SK-N-SH (cell line): ENCODE data around the gene IGSF9B. TPM values are rescaled to one million over a fixed set of nuclear protein-coding genes. Genes with fewer than 3 reads are reported as not detected.

Experiments
- CTCF ChIA-PET: fragments of 300-600, 350-600 bp; formaldehyde crosslinking; extraction: SDS; loops from one replicate; lab custom pipeline; 2021; lab: Yijun Ruan, JAX
- POLR2A ChIA-PET: fragments of 350-600 bp; sonication (Branson Sonifier 250); formaldehyde crosslinking; extraction: SDS; loops from one replicate; lab custom pipeline; 2020; ENCODE audit warnings: antibody characterized with exemption, inconsistent platforms; lab: Yijun Ruan, JAX
- DNase-seq: peaks from one replicate; pipeline ENCODE4 v3.0.0; 2012
- H2AFZ ChIP-seq: fragments of 200-600 bp; sonication (generic); 2 replicates; pipeline ENCODE4 v1.8.1; 2016; ENCODE audit warnings: antibody characterized with exemption, mild to moderate bottlenecking, low read depth
- H3F3A ChIP-seq: fragments of 200-600 bp; sonication (generic); replicated peaks from 2 replicates; pipeline ENCODE3; 2016; ENCODE audit warnings: antibody characterized with exemption, mild to moderate bottlenecking; ENCODE audit not compliant: insufficient read depth
- H3K27ac ChIP-seq, 2 experiments: fragments of 200-500 bp in 1 of 2; fragments of 200-600 bp in 1 of 2; sonication (Bioruptor generic) in 1 of 2; sonication (generic), shearing (Covaris generic) in 1 of 2; 2 replicates each; pipeline versions ENCODE4 v1.5.1 to v1.6.1; 2014 to 2016; ENCODE audit warnings: low read depth in 2 of 2, inconsistent platforms in 1 of 2, low read length in 1 of 2, mild to moderate bottlenecking in 1 of 2, mixed read lengths in 1 of 2
- H3K27me3 ChIP-seq: fragments of 200-600 bp; sonication (generic), shearing (Covaris generic); 2 replicates; pipeline ENCODE4 v1.6.1; 2016; ENCODE audit warnings: mixed run types; ENCODE audit not compliant: insufficient read depth
- H3K36me3 ChIP-seq, 2 experiments: fragments of 200-500 bp in 1 of 2; fragments of 200-600 bp in 1 of 2; sonication (Bioruptor generic) in 1 of 2; sonication (generic) in 1 of 2; replicated peaks in 1 of 2; 2 replicates each; pipeline versions ENCODE3 to v1.5.1; 2014 to 2016; ENCODE audit warnings: low read length in 1 of 2, mild to moderate bottlenecking in 1 of 2; ENCODE audit not compliant: insufficient read depth in 2 of 2, control insufficient read depth in 1 of 2
- H3K4me1 ChIP-seq, 2 experiments: fragments of 200-500 bp in 1 of 2; fragments of 200-600 bp in 1 of 2; sonication (Bioruptor generic) in 1 of 2; sonication (generic), shearing (Covaris generic) in 1 of 2; 2 replicates each; pipeline versions ENCODE4 v1.5.1 to v1.6.1; 2014 to 2016; ENCODE audit warnings: low read depth in 1 of 2, low read length in 1 of 2, mixed run types in 1 of 2; ENCODE audit not compliant: insufficient read depth in 2 of 2, control insufficient read depth in 1 of 2
- H3K4me2 ChIP-seq: fragments of 200-600 bp; sonication (generic), shearing (Covaris generic); 2 replicates; pipeline ENCODE4 v1.6.1; 2017; ENCODE audit warnings: mixed run types
- H3K4me3 ChIP-seq, 2 experiments: fragments of 200-500 bp in 1 of 2; fragments of 200-600 bp in 1 of 2; sonication (Bioruptor generic) in 1 of 2; sonication (generic), shearing (Covaris generic) in 1 of 2; 2 replicates each; pipeline versions ENCODE4 v1.5.1 to v1.8.1; 2014 to 2016; ENCODE audit warnings: low read depth in 2 of 2, inconsistent platforms in 1 of 2, low read length in 1 of 2, mild to moderate bottlenecking in 1 of 2, mixed read lengths in 1 of 2, moderate library complexity in 1 of 2
- H3K79me2 ChIP-seq: fragments of 200-600 bp; sonication (generic); 2 replicates; pipeline ENCODE4 v1.8.1; 2017; ENCODE audit warnings: mild to moderate bottlenecking; ENCODE audit not compliant: insufficient read depth
- H3K9ac ChIP-seq: fragments of 200-600 bp; sonication (generic); 2 replicates; pipeline ENCODE4 v1.6.1; 2017; ENCODE audit warnings: mixed run types
- H3K9me2 ChIP-seq: fragments of 200-600 bp; sonication (generic); 2 replicates; pipeline ENCODE4 v1.6.1; 2017; ENCODE audit warnings: mixed run types
- H3K9me3 ChIP-seq: fragments of 200-600 bp; sonication (generic); 2 replicates; pipeline ENCODE4 v1.6.1; 2017; ENCODE audit warnings: mixed run types, mild to moderate bottlenecking, moderate library complexity
- H4K20me1 ChIP-seq: fragments of 200-600 bp; sonication (generic); 2 replicates; pipeline ENCODE4 v1.6.1; 2017; ENCODE audit warnings: mild to moderate bottlenecking, mixed run types; ENCODE audit not compliant: insufficient read depth
- CHD2 ChIP-seq: fragments of 150-350 bp; IDR thresholded peaks from 2 replicates; pipeline ENCODE4 v1.6.1; 2018; ENCODE audit warnings: low read length; ENCODE audit not compliant: partially characterized antibody
- ELF1 ChIP-seq: IDR thresholded peaks from 2 replicates; pipeline ENCODE4 v1.4.0; 2012
- EP300 ChIP-seq, 2 experiments: IDR thresholded peaks; 2 replicates each; pipeline versions ENCODE4 v1.4.0 to v1.6.1; 2012; ENCODE audit warnings: borderline replicate concordance in 1 of 2, low read depth in 1 of 2, low read length in 1 of 2
- FOSL2 ChIP-seq: IDR thresholded peaks from 2 replicates; pipeline ENCODE4 v1.4.0; 2012; ENCODE audit warnings: low read depth, mild to moderate bottlenecking, moderate library complexity, borderline replicate concordance
- FOXJ3 ChIP-seq: sonication (generic); formaldehyde crosslinking; IDR thresholded peaks from 2 replicates; pipeline ENCODE4 v1.5.1; 2020; ENCODE audit warnings: mild to moderate bottlenecking, missing genetic modification reagents
- FOXM1 ChIP-seq: IDR thresholded peaks from 2 replicates; pipeline ENCODE4 v1.4.0; 2012; ENCODE audit warnings: low read depth, mild to moderate bottlenecking
- GABPA ChIP-seq: IDR thresholded peaks from 2 replicates; pipeline ENCODE4 v1.4.0; 2012; ENCODE audit warnings: low read depth, mild to moderate bottlenecking
- JUND ChIP-seq: IDR thresholded peaks from 2 replicates; pipeline ENCODE4 v1.4.0; 2012
- MAX ChIP-seq: IDR thresholded peaks from 2 replicates; pipeline ENCODE4 v1.4.0; 2012; ENCODE audit warnings: low read depth
- MEF2A ChIP-seq: IDR thresholded peaks from 2 replicates; pipeline ENCODE4 v1.4.0; 2012; ENCODE audit warnings: low read depth, borderline replicate concordance
- MXI1 ChIP-seq: IDR thresholded peaks from 2 replicates; pipeline ENCODE4 v1.6.1; 2012; ENCODE audit warnings: mild to moderate bottlenecking, low read depth, low read length, improper control_type of control experiment
- NRF1 ChIP-seq: IDR thresholded peaks from 2 replicates; pipeline ENCODE4 v1.6.1; 2012; ENCODE audit warnings: low read depth, mild to moderate bottlenecking, low read length
- PBX3 ChIP-seq: IDR thresholded peaks from 2 replicates; pipeline ENCODE4; 2012
- POLR2AphosphoS5 ChIP-seq: IDR thresholded peaks from 2 replicates; pipeline ENCODE4 v1.6.1; 2012; ENCODE audit warnings: low read depth, low read length
- RCOR1 ChIP-seq: fragments of 150-350 bp; IDR thresholded peaks from 2 replicates; pipeline ENCODE4 v1.6.1; 2017; ENCODE audit warnings: antibody characterized with exemption, low read length
- RFX5 ChIP-seq: IDR thresholded peaks from 2 replicates; pipeline ENCODE4 v1.6.1; 2012; ENCODE audit warnings: mild to moderate bottlenecking, improper control_type of control experiment, low read length
- RXRA ChIP-seq: IDR thresholded peaks from 2 replicates; pipeline ENCODE4 v1.4.0; 2012; ENCODE audit warnings: low read depth, mild to moderate bottlenecking, borderline replicate concordance
- SIN3A ChIP-seq: IDR thresholded peaks from 2 replicates; pipeline ENCODE4 v1.6.1; 2012; ENCODE audit warnings: low read depth, mild to moderate bottlenecking, low read length, moderate library complexity, borderline replicate concordance
- SMC3 ChIP-seq: IDR thresholded peaks from 2 replicates; pipeline ENCODE4 v1.6.1; 2012; ENCODE audit warnings: low read depth, low read length, improper control_type of control experiment
- TAF1 ChIP-seq: IDR thresholded peaks from 2 replicates; pipeline ENCODE4 v1.6.1; 2012; ENCODE audit warnings: low read depth, mild to moderate bottlenecking, low read length, moderate library complexity, borderline replicate concordance
- TEAD4 ChIP-seq: IDR thresholded peaks from 2 replicates; pipeline ENCODE4 v1.4.0; 2012; ENCODE audit warnings: mild to moderate bottlenecking, borderline replicate concordance; ENCODE audit not compliant: insufficient read depth
- USF1 ChIP-seq: IDR thresholded peaks from 2 replicates; pipeline ENCODE4 v1.4.0; 2012; ENCODE audit warnings: low read depth, borderline replicate concordance
- USF2 ChIP-seq: fragments of 150-350 bp; IDR thresholded peaks from 2 replicates; pipeline ENCODE4 v1.6.1; 2017; ENCODE audit warnings: antibody characterized with exemption, low read length, low read depth, borderline replicate concordance
- YY1 ChIP-seq: IDR thresholded peaks from 2 replicates; pipeline ENCODE4 v1.4.0; 2012; ENCODE audit warnings: low read depth, mild to moderate bottlenecking
- ZBTB33 ChIP-seq: IDR thresholded peaks from 2 replicates; pipeline ENCODE4 v1.4.0; 2012; ENCODE audit warnings: low read depth, borderline replicate concordance
- WGBS: methylation state at CpG from one replicate; pipeline ENCODE4 v1.1.6; 2017; ENCODE audit warnings: low lambda C conversion rate; 5-methylcytosine and 5-hydroxymethylcytosine counted together
- polyA plus RNA-seq, 3 experiments: library from polyadenylated mRNA; depleted of rRNA; stranded (reverse); fragments of >200 nt; gene quantifications; 2 replicates each; pipeline ENCODE4 v1.2.3, GENCODE V29; 2012

IGSF9B gene
- polyA plus RNA-seq, 1 of the 3 experiments (the other 2 are of a cell fraction): 0.41 TPM

GRCh38 chr11:133936136-133936535, 20.6 kb downstream of the IGSF9B start (continued):
- TF ChIP-seq SMC3: no peak
- TF ChIP-seq RFX5: no peak
- no peak for TF ChIP-seq PBX3
- TF ChIP-seq TEAD4: no peak
- peak; percentile 76 for TF ChIP-seq FOXJ3 (CRISPR knock-in tag)
- no peak for TF ChIP-seq POLR2AphosphoS5
- no peak for TF ChIP-seq USF2
- no peak for TF ChIP-seq ELF1
- peak in 1 of 2 experiments; percentile 82; a peak in 2 of 4 replicates for TF ChIP-seq EP300 (IDR thresholded peaks at IDR 0.05; ENCODE audit: borderline replicate concordance in 1 of 2, low read depth in 1 of 2, low read length in 1 of 2)
- no peak for TF ChIP-seq FOXM1
- peak; percentile 77 for TF ChIP-seq RCOR1
- TF ChIP-seq ZBTB33: no peak
- peak; percentile 84 for TF ChIP-seq MXI1

- 81% methylated on average over 15 of the region's 15 CpGs for WGBS
- Histone ChIP-seq H3K9ac (no peak overlapping the region), H3K36me3 (no peaks in the 10 kb centered on the region), H3K79me2 (no peaks in the 10 kb centered on the region), H3K27me3 (no peaks in the 10 kb centered on the region), H3K27ac (peak overlapping the region in 1 of 2 experiments; percentile 100; a peak in 2 of 4 replicates), H3K4me3 (no peak overlapping the region), H3K4me2 (no peak overlapping the region), H3F3A (no peaks in the 10 kb centered on the region), H3K4me1 (peaks cover 0 to 65% of the 10 kb centered on the region in 2 experiments; a peak in 1 of 4 replicates), H4K20me1 (no peaks in the 10 kb centered on the region), H2AFZ (no peak overlapping the region), H3K9me3 (no peaks in the 10 kb centered on the region), H3K9me2 (no peaks in the 10 kb centered on the region)
- no peak for TF ChIP-seq SIN3A
- TF ChIP-seq RXRA: no peak
- TF ChIP-seq TAF1: no peak
- TF ChIP-seq MAX: no peak
- no peak for TF ChIP-seq USF1
- TF ChIP-seq FOSL2: no peak
- no peak for TF ChIP-seq FOXJ3 (CRISPR knock-in tag)
- no peak for TF ChIP-seq NRF1
- no peak for TF ChIP-seq MEF2A
- no peak for TF ChIP-seq YY1
- TF ChIP-seq GABPA: no peak
- no peak for TF ChIP-seq ZBTB33
- no peak for TF ChIP-seq USF2
- no peak for TF ChIP-seq EP300 (IDR thresholded peaks at IDR 0.05; ENCODE audit: borderline replicate concordance in 1 of 2, low read depth in 1 of 2, low read length in 1 of 2)
- TF ChIP-seq JUND: no peak
- no peak for TF ChIP-seq CHD2
- DNase-seq: no peak
- ChIA-PET CTCF (interaction anchor here (0.7 to 6.7 kb wide), 6 partner anchors 12 to 115 kb away, joined by 3 to 38 read pairs (median 6); no protein-coding TSS in a partner anchor), POLR2A (interaction anchor here (1.3 to 5.7 kb wide), 4 partner anchors 11 to 105 kb away, joined by 4 to 102 read pairs (median 8); partner anchors contain the start of gene IGSF9B)
Observed at GRCh38 chr11:133935551-133935910, 21.2 kb downstream of the IGSF9B start.
